ENCODE measurements around the gene SEMA5B. TPM values are rescaled to one million over a fixed set of nuclear protein-coding genes. Genes with fewer than 3 reads are reported as not detected.

SEMA5B gene
- total and polyA plus RNA-seq, 9 of the 15 experiments (the other 6 are each of a cell fraction or from before 2014, with no cell fraction given): not detected

DNA sequence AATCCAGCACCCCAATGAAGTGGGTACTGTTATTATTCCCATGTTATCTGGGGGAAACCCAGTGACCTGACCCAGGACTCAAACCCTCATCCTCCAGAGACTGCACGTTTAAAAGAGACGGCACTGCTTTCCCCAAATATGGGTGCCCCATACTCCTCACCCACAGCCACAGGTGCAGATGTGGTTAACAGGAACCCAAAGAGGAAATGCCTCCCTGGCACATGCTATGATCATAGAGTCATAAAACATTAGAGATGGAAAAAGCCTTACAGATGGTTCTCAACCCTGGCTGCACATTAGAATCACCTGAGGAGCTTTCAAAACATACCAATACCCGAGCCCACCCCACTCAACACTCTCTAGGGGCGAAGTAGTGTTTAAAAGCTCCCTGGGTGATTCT, 111.5 kb downstream of the SEMA5B start:
- Histone ChIP-seq H3K4me1 (replicated peaks in 1 of 2; ENCODE audit: control insufficient read depth in 2 of 2, insufficient read depth in 2 of 2, low read length in 2 of 2) (peaks cover 0 to 20% of the 10 kb centered on the region in 2 experiments; a peak in 3 of 5 replicates), H3K79me2 (ENCODE audit: control insufficient read depth, insufficient read depth, low read length) (no peaks in the 10 kb centered on the region), H3K36me3 (ENCODE audit: control insufficient read depth, insufficient read depth, low read length) (no peaks in the 10 kb centered on the region), H2AFZ (ENCODE audit: low read depth, low read length) (no peak overlapping the region), H3K9me3 (replicated peaks; ENCODE audit: control insufficient read depth, insufficient read depth, low read depth, low read length) (no peaks in the 10 kb centered on the region), H3K9ac (ENCODE audit: insufficient read depth in 1 of 2, low read depth in 2 of 2, low read length in 2 of 2) (no peak overlapping the region), H4K20me1 (replicated peaks; ENCODE audit: control insufficient read depth, insufficient read depth, low read length) (no peaks in the 10 kb centered on the region), H3K27ac (ENCODE audit: extremely low read depth, low read depth, low read length) (no peak overlapping the region), H3K9me1 (ENCODE audit: control insufficient read depth, insufficient read depth, low read length) (no peaks in the 10 kb centered on the region), H3K27me3 (ENCODE audit: control insufficient read depth in 2 of 2, insufficient read depth in 2 of 2, low read length in 2 of 2) (peaks cover 12 to 53% of the 10 kb centered on the region in 2 experiments; a peak in 4 of 5 replicates), H3K4me2 (ENCODE audit: insufficient read depth, low read length) (no peak overlapping the region), H3K4me3 (no peak overlapping the region)
- FAIRE-seq: no peak
- intact Hi-C loops (cut with micrococcal nuclease) (no loop called here), in situ Hi-C loops (cut with MboI) (no loop called here)
- DNase-seq (ENCODE audit: extremely low read depth in 1 of 4, low spot score in 3 of 4): no peak
- ChIA-PET CTCF (ENCODE audit: low intra/inter-chr PET ratio) (no interaction called here), POLR2A (interaction anchor here (0.6 kb wide), 2 partner anchors 141 to 189 kb away, joined by 3 to 4 read pairs; no protein-coding TSS in a partner anchor)
- no peak for ATAC-seq
- 3% methylated on average over 4 of the region's 4 CpGs for WGBS (ENCODE audit: insufficient coverage, low coverage, missing lambda C conversion rate)
- no TSS peak for BruUV-seq (replicated peaks)
- TF ChIP-seq ELF2 (CRISPR knock-in tag; IDR thresholded peaks at IDR 0.05): no peak
- TF ChIP-seq, protein P1, sequence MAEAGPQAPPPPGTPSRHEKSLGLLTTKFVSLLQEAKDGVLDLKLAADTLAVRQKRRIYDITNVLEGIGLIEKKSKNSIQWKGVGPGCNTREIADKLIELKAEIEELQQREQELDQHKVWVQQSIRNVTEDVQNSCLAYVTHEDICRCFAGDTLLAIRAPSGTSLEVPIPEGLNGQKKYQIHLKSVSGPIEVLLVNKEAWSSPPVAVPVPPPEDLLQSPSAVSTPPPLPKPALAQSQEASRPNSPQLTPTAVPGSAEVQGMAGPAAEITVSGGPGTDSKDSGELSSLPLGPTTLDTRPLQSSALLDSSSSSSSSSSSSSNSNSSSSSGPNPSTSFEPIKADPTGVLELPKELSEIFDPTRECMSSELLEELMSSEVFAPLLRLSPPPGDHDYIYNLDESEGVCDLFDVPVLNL (CRISPR knock-in tag; IDR thresholded peaks at IDR 0.05; ENCODE audit: low read depth): no peak
- TF ChIP-seq, protein P2, sequence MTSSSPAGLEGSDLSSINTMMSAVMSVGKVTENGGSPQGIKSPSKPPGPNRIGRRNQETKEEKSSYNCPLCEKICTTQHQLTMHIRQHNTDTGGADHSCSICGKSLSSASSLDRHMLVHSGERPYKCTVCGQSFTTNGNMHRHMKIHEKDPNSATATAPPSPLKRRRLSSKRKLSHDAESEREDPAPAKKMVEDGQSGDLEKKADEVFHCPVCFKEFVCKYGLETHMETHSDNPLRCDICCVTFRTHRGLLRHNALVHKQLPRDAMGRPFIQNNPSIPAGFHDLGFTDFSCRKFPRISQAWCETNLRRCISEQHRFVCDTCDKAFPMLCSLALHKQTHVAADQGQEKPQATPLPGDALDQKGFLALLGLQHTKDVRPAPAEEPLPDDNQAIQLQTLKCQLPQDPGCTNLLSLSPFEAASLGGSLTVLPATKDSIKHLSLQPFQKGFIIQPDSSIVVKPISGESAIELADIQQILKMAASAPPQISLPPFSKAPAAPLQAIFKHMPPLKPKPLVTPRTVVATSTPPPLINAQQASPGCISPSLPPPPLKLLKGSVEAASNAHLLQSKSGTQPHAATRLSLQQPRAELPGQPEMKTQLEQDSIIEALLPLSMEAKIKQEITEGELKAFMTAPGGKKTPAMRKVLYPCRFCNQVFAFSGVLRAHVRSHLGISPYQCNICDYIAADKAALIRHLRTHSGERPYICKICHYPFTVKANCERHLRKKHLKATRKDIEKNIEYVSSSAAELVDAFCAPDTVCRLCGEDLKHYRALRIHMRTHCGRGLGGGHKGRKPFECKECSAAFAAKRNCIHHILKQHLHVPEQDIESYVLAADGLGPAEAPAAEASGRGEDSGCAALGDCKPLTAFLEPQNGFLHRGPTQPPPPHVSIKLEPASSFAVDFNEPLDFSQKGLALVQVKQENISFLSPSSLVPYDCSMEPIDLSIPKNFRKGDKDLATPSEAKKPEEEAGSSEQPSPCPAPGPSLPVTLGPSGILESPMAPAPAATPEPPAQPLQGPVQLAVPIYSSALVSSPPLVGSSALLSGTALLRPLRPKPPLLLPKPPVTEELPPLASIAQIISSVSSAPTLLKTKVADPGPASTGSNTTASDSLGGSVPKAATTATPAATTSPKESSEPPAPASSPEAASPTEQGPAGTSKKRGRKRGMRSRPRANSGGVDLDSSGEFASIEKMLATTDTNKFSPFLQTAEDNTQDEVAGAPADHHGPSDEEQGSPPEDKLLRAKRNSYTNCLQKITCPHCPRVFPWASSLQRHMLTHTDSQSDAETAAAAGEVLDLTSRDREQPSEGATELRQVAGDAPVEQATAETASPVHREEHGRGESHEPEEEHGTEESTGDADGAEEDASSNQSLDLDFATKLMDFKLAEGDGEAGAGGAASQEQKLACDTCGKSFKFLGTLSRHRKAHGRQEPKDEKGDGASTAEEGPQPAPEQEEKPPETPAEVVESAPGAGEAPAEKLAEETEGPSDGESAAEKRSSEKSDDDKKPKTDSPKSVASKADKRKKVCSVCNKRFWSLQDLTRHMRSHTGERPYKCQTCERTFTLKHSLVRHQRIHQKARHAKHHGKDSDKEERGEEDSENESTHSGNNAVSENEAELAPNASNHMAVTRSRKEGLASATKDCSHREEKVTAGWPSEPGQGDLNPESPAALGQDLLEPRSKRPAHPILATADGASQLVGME (CRISPR knock-in tag; IDR thresholded peaks at IDR 0.05): no peak
- TF ChIP-seq ZNF644 (tag; IDR thresholded peaks at IDR 0.05; ENCODE audit: low read depth): no peak

Data from K562 (cell line).